HEK293 (cell line): ENCODE measurements around the gene S1PR4.

Experiments used
- CTCF ChIP-seq: fragments of 450-650 bp; formaldehyde crosslinking; IDR thresholded peaks from 2 replicates; pipeline ENCODE4 v1.5.1; 2016; ENCODE audit warnings: missing biosample characterization, missing genetic modification characterization
- ZNF354C ChIP-seq: fragments of 450-650 bp; formaldehyde crosslinking; IDR thresholded peaks from 2 replicates; pipeline ENCODE4 v1.5.1; 2016; ENCODE audit warnings: missing biosample characterization, missing genetic modification characterization, low read depth, borderline replicate concordance
- ZNF416 ChIP-seq: fragments of 450-650 bp; formaldehyde crosslinking; IDR thresholded peaks from 2 replicates; pipeline ENCODE4 v1.5.1; 2016; ENCODE audit warnings: missing biosample characterization, missing genetic modification characterization
- ZNF510 ChIP-seq: fragments of 450-650 bp; formaldehyde crosslinking; IDR thresholded peaks from 2 replicates; pipeline ENCODE4 v1.5.1; 2018; ENCODE audit warnings: mild to moderate bottlenecking, missing genetic modification characterization, missing biosample characterization; ENCODE audit not compliant: insufficient replicate concordance

DNA sequence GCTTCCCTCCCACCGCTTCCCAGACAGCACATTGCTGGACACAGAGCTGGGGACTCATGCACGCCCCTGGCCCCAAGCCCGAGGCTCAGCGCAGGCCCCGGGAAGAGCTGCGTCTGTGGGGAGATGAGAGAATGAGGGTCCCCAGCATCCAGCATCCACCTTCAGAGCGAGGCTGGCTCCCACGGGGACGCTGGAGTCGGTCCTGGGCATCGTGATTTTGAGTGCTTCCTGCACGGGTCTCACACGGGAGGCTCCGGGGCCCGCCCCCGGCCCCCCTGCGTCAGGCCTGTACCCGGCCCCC, 11.9 kb downstream of the S1PR4 start:
- no peak for TF ChIP-seq ZNF354C (tag by site-specific recombination)
- TF ChIP-seq CTCF (tag by site-specific recombination): no peak
- TF ChIP-seq ZNF510 (tag by site-specific recombination): no peak
- no peak for TF ChIP-seq ZNF416 (tag by site-specific recombination)
